ENCODE measurements around the gene DNAJC1. TPM values are rescaled to one million over a fixed set of nuclear protein-coding genes. Genes with fewer than 3 reads are reported as not detected.

The DNAJC1 gene
- total RNA-seq, 1 experiment from 2014 or later = 13.2 TPM

GRCh38 chr10:21976280-21976679 is 27.2 kb downstream of the DNAJC1 start:
- Mint-ChIP-seq H3K4me3 (peak overlapping the region; percentile 36), H3K4me1 (peaks cover 48% of the 10 kb centered on the region), H3K36me3 (peaks cover 2% of the 10 kb centered on the region; the same call in 1 of the 2 replicates), H3K9me3 (no peaks in the 10 kb centered on the region; the same call in 1 of the 2 replicates), H3K27ac (peak overlapping the region; percentile 95; the same call in 1 of the 2 replicates), H3K27me3 (ENCODE audit: low read depth) (no peaks in the 10 kb centered on the region)
- TF ChIP-seq MXD4 (CRISPR knock-in tag; IDR thresholded peaks at IDR 0.05; ENCODE audit: borderline replicate concordance) (no peak), ATF6 (CRISPR knock-in tag; IDR thresholded peaks at IDR 0.05) (no peak), NR3C1 (CRISPR knock-in tag; conservative IDR thresholded peaks at IDR 0.05; ENCODE audit: low read depth) (no peak), FOXK1 (CRISPR knock-in tag; IDR thresholded peaks at IDR 0.05) (no peak), NFYB (CRISPR knock-in tag; conservative IDR thresholded peaks at IDR 0.05; ENCODE audit: low read depth) (no peak), TEAD4 (CRISPR knock-in tag; IDR thresholded peaks at IDR 0.05) (no peak), USF2 (CRISPR knock-in tag; IDR thresholded peaks at IDR 0.05) (no peak), TP53 (CRISPR knock-in tag; IDR thresholded peaks at IDR 0.05) (no peak), SOX15 (CRISPR knock-in tag; IDR thresholded peaks at IDR 0.05) (no peak), NR2C2 (CRISPR knock-in tag; IDR thresholded peaks at IDR 0.05) (no peak), ELF4 (CRISPR knock-in tag; IDR thresholded peaks at IDR 0.05; ENCODE audit: low read depth) (no peak), NFATC4 (CRISPR knock-in tag; IDR thresholded peaks at IDR 0.05) (no peak), ZNF416 (CRISPR knock-in tag; IDR thresholded peaks at IDR 0.05) (no peak)
- TF ChIP-seq, protein P1, sequence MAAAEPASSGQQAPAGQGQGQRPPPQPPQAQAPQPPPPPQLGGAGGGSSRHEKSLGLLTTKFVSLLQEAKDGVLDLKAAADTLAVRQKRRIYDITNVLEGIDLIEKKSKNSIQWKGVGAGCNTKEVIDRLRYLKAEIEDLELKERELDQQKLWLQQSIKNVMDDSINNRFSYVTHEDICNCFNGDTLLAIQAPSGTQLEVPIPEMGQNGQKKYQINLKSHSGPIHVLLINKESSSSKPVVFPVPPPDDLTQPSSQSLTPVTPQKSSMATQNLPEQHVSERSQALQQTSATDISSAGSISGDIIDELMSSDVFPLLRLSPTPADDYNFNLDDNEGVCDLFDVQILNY (CRISPR knock-in tag; IDR thresholded peaks at IDR 0.05) = no peak
- TF ChIP-seq, protein P2, sequence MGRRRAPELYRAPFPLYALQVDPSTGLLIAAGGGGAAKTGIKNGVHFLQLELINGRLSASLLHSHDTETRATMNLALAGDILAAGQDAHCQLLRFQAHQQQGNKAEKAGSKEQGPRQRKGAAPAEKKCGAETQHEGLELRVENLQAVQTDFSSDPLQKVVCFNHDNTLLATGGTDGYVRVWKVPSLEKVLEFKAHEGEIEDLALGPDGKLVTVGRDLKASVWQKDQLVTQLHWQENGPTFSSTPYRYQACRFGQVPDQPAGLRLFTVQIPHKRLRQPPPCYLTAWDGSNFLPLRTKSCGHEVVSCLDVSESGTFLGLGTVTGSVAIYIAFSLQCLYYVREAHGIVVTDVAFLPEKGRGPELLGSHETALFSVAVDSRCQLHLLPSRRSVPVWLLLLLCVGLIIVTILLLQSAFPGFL (CRISPR knock-in tag; IDR thresholded peaks at IDR 0.05; ENCODE audit: borderline replicate concordance) = no peak
- ATAC-seq (no peak), DNase-seq (ENCODE audit: low spot score) (no peak)
- CTCF ChIA-PET = no interaction called here
- POLR2A ChIA-PET = no interaction called here

- H3K4me3 Mint-ChIP-seq = no peak overlapping the region
- H3K36me3 Mint-ChIP-seq = peaks cover 2% of the 10 kb centered on the region; the same call in 1 of the 2 replicates
- H3K9me3 Mint-ChIP-seq = no peaks in the 10 kb centered on the region; the same call in 1 of the 2 replicates
- no peak for ATAC-seq
- CTCF ChIA-PET = interaction anchor here (1.0 kb wide), 1 partner anchor 128 kb away, joined by 3 read pairs; no protein-coding TSS in a partner anchor
- peaks cover 43% of the 10 kb centered on the region for H3K4me1 Mint-ChIP-seq
- no peak for DNase-seq (ENCODE audit: low spot score)
- no peak for TF ChIP-seq NR1H2 (CRISPR knock-in tag; IDR thresholded peaks at IDR 0.05)
- no peak for TF ChIP-seq ZNF263 (CRISPR knock-in tag; IDR thresholded peaks at IDR 0.05; ENCODE audit: low read depth)
- TF ChIP-seq AR (CRISPR knock-in tag; IDR thresholded peaks at IDR 0.05) = no peak
- TF ChIP-seq, protein P3, sequence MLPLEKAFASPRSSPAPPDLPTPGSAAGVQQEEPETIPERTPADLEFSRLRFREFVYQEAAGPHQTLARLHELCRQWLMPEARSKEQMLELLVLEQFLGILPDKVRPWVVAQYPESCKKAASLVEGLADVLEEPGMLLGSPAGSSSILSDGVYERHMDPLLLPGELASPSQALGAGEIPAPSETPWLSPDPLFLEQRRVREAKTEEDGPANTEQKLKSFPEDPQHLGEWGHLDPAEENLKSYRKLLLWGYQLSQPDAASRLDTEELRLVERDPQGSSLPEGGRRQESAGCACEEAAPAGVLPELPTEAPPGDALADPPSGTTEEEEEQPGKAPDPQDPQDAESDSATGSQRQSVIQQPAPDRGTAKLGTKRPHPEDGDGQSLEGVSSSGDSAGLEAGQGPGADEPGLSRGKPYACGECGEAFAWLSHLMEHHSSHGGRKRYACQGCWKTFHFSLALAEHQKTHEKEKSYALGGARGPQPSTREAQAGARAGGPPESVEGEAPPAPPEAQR (CRISPR knock-in tag; IDR thresholded peaks at IDR 0.05) = no peak
- TF ChIP-seq ZNF232 (CRISPR knock-in tag; IDR thresholded peaks at IDR 0.05) = no peak
- no peak for TF ChIP-seq ELF4 (CRISPR knock-in tag; IDR thresholded peaks at IDR 0.05; ENCODE audit: low read depth)
- TF ChIP-seq NR3C1 (CRISPR knock-in tag; conservative IDR thresholded peaks at IDR 0.05; ENCODE audit: low read depth) = no peak
- no peak for TF ChIP-seq ZNF396 (CRISPR knock-in tag; IDR thresholded peaks at IDR 0.05; ENCODE audit: borderline replicate concordance)
- TF ChIP-seq, protein P4, sequence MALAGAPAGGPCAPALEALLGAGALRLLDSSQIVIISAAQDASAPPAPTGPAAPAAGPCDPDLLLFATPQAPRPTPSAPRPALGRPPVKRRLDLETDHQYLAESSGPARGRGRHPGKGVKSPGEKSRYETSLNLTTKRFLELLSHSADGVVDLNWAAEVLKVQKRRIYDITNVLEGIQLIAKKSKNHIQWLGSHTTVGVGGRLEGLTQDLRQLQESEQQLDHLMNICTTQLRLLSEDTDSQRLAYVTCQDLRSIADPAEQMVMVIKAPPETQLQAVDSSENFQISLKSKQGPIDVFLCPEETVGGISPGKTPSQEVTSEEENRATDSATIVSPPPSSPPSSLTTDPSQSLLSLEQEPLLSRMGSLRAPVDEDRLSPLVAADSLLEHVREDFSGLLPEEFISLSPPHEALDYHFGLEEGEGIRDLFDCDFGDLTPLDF (CRISPR knock-in tag; IDR thresholded peaks at IDR 0.05) = no peak
- TF ChIP-seq USF1 (CRISPR knock-in tag; IDR thresholded peaks at IDR 0.05) = no peak
- TF ChIP-seq NFYB (CRISPR knock-in tag; conservative IDR thresholded peaks at IDR 0.05; ENCODE audit: low read depth) = no peak
- no peak for TF ChIP-seq KAT7 (CRISPR knock-in tag; IDR thresholded peaks at IDR 0.05; ENCODE audit: borderline replicate concordance)
- H3K27ac Mint-ChIP-seq = 0 out of 2 replicates have a peak overlapping the region, but pooled peaks have one; percentile 38
- POLR2A ChIA-PET = interaction anchor here (0.6 kb wide), 1 partner anchor 868 kb away, joined by 8 read pairs; no protein-coding TSS in a partner anchor
- H3K27me3 Mint-ChIP-seq (ENCODE audit: low read depth) = no peaks in the 10 kb centered on the region
Measured at GRCh38 chr10:21975378-21975990, 28.0 kb downstream of the DNAJC1 start.

All from WTC11 (cell line).